ENCODE data around the gene NAPG. TPM values are rescaled to one million over a fixed set of nuclear protein-coding genes. Genes with fewer than 3 reads are reported as not detected.

NAPG gene
- total RNA-seq, 1 experiment from 2014 or later = 25.8 TPM

DNA sequence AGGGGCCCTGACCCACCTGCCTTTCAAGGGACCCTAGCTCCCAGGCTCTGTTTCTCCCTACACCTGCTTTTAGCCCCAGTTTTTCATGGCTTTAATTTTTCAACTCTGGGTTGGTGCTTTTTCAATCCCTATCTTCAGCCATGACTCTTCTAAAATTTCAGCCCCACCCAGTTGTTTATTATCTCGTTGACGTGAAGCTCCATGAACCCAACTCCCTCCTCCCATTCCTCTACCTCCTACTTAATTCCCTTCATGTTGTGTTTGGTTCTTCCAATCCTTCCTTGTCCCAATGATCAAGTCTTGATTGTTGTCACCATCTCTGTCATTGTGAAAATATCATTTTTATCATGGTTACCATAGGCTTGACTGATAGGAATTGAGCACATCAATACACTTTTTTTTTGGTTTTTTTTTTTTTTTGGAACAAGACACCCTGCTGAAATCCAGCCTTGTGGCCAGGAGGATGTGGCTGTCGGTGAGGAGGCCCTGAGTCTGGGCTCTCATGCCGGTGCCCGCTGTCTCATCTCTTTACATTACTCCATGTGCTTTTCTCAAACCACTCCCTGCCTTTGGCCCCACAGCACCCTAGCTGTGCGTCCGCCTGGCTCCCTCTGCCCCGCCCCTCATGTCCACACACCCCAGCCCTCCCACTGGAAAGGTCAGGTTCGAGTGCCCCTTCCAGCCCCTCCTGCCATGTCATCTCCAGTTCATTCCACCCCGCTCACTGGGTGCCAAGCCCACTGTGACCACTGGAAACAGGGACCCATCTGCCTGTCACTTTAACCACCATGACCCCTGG lies 39.3 kb downstream of the NAPG start:
- H3K4me1 Mint-ChIP-seq = peaks cover 4% of the 10 kb centered on the region; the same call in 1 of the 2 replicates
- H3K9me3 Mint-ChIP-seq = peaks cover 9% of the 10 kb centered on the region
- TF ChIP-seq, protein P1, sequence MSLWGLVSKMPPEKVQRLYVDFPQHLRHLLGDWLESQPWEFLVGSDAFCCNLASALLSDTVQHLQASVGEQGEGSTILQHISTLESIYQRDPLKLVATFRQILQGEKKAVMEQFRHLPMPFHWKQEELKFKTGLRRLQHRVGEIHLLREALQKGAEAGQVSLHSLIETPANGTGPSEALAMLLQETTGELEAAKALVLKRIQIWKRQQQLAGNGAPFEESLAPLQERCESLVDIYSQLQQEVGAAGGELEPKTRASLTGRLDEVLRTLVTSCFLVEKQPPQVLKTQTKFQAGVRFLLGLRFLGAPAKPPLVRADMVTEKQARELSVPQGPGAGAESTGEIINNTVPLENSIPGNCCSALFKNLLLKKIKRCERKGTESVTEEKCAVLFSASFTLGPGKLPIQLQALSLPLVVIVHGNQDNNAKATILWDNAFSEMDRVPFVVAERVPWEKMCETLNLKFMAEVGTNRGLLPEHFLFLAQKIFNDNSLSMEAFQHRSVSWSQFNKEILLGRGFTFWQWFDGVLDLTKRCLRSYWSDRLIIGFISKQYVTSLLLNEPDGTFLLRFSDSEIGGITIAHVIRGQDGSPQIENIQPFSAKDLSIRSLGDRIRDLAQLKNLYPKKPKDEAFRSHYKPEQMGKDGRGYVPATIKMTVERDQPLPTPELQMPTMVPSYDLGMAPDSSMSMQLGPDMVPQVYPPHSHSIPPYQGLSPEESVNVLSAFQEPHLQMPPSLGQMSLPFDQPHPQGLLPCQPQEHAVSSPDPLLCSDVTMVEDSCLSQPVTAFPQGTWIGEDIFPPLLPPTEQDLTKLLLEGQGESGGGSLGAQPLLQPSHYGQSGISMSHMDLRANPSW (CRISPR knock-in tag; conservative IDR thresholded peaks at IDR 0.05; ENCODE audit: low read depth) = no peak
- TF ChIP-seq TCF7 (CRISPR knock-in tag; IDR thresholded peaks at IDR 0.05; ENCODE audit: low read depth) (no peak), RORB (CRISPR knock-in tag; IDR thresholded peaks at IDR 0.05) (no peak), ELF4 (CRISPR knock-in tag; IDR thresholded peaks at IDR 0.05; ENCODE audit: low read depth) (no peak), GABPB1 (CRISPR knock-in tag; IDR thresholded peaks at IDR 0.05) (no peak), NFE2L1 (CRISPR knock-in tag; IDR thresholded peaks at IDR 0.05) (no peak)
- TF ChIP-seq, protein P2, sequence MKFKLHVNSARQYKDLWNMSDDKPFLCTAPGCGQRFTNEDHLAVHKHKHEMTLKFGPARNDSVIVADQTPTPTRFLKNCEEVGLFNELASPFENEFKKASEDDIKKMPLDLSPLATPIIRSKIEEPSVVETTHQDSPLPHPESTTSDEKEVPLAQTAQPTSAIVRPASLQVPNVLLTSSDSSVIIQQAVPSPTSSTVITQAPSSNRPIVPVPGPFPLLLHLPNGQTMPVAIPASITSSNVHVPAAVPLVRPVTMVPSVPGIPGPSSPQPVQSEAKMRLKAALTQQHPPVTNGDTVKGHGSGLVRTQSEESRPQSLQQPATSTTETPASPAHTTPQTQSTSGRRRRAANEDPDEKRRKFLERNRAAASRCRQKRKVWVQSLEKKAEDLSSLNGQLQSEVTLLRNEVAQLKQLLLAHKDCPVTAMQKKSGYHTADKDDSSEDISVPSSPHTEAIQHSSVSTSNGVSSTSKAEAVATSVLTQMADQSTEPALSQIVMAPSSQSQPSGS (CRISPR knock-in tag; IDR thresholded peaks at IDR 0.05; ENCODE audit: borderline replicate concordance, low read depth) = no peak
- TF ChIP-seq, protein P3, sequence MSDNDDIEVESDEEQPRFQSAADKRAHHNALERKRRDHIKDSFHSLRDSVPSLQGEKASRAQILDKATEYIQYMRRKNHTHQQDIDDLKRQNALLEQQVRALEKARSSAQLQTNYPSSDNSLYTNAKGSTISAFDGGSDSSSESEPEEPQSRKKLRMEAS (CRISPR knock-in tag; IDR thresholded peaks at IDR 0.05) = no peak
- TF ChIP-seq, protein P4, sequence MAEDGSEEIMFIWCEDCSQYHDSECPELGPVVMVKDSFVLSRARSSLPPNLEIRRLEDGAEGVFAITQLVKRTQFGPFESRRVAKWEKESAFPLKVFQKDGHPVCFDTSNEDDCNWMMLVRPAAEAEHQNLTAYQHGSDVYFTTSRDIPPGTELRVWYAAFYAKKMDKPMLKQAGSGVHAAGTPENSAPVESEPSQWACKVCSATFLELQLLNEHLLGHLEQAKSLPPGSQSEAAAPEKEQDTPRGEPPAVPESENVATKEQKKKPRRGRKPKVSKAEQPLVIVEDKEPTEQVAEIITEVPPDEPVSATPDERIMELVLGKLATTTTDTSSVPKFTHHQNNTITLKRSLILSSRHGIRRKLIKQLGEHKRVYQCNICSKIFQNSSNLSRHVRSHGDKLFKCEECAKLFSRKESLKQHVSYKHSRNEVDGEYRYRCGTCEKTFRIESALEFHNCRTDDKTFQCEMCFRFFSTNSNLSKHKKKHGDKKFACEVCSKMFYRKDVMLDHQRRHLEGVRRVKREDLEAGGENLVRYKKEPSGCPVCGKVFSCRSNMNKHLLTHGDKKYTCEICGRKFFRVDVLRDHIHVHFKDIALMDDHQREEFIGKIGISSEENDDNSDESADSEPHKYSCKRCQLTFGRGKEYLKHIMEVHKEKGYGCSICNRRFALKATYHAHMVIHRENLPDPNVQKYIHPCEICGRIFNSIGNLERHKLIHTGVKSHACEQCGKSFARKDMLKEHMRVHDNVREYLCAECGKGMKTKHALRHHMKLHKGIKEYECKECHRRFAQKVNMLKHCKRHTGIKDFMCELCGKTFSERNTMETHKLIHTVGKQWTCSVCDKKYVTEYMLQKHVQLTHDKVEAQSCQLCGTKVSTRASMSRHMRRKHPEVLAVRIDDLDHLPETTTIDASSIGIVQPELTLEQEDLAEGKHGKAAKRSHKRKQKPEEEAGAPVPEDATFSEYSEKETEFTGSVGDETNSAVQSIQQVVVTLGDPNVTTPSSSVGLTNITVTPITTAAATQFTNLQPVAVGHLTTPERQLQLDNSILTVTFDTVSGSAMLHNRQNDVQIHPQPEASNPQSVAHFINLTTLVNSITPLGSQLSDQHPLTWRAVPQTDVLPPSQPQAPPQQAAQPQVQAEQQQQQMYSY (CRISPR knock-in tag; IDR thresholded peaks at IDR 0.05) = no peak
- no peak overlapping the region for H3K4me3 Mint-ChIP-seq
- no peaks in the 10 kb centered on the region; the same call in 1 of the 2 replicates for H3K27me3 Mint-ChIP-seq (ENCODE audit: low read depth)
- DNase-seq (ENCODE audit: low spot score) (no peak), ATAC-seq (no peak)
- no peak overlapping the region for H3K27ac Mint-ChIP-seq
- POLR2A ChIA-PET = no interaction called here
- CTCF ChIA-PET = no interaction called here
- H3K36me3 Mint-ChIP-seq = peaks cover 3% of the 10 kb centered on the region; the same call in 1 of the 2 replicates

DNA sequence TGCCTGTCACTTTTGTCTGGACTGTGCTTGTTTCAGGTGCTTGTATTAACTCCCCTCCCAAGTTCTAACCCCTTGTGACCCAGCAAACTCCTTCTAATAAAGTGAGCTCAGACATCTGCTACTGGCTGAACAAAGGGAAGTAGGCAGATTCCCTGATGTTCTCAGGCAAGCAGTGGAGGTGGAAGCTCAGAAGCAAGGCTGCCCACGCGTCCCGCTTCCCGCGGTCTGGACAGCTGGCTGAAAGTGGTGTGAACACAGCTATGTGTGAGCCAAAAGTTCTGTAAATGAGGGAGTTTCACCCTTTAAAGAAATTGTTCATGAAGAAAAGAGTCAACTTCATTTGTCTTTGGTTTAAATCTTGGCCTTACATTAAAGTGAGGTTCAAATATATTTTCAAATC lies 40.0 kb downstream of the NAPG start:
- no peak overlapping the region for H3K27ac Mint-ChIP-seq
- H3K4me3 Mint-ChIP-seq = no peak overlapping the region
- POLR2A ChIA-PET = no interaction called here
- no peaks in the 10 kb centered on the region; the same call in 1 of the 2 replicates for H3K27me3 Mint-ChIP-seq (ENCODE audit: low read depth)
- DNase-seq (ENCODE audit: low spot score) (no peak), ATAC-seq (no peak)
- CTCF ChIA-PET = no interaction called here
- peaks cover 3% of the 10 kb centered on the region; the same call in 1 of the 2 replicates for H3K36me3 Mint-ChIP-seq
- H3K4me1 Mint-ChIP-seq = no peaks in the 10 kb centered on the region
- H3K9me3 Mint-ChIP-seq = peaks cover 9% of the 10 kb centered on the region
- TF ChIP-seq IRF2 (CRISPR knock-in tag; IDR thresholded peaks at IDR 0.05; ENCODE audit: borderline replicate concordance, low read depth) (no peak), GTF2I (CRISPR knock-in tag; conservative IDR thresholded peaks at IDR 0.05) (no peak), GABPB1 (CRISPR knock-in tag; IDR thresholded peaks at IDR 0.05) (no peak), NFYB (CRISPR knock-in tag; conservative IDR thresholded peaks at IDR 0.05; ENCODE audit: low read depth) (no peak), ATF1 (CRISPR knock-in tag; IDR thresholded peaks at IDR 0.05) (no peak), KAT7 (CRISPR knock-in tag; IDR thresholded peaks at IDR 0.05; ENCODE audit: borderline replicate concordance) (no peak), SMAD3 (CRISPR knock-in tag; IDR thresholded peaks at IDR 0.05; ENCODE audit: borderline replicate concordance) (no peak), JUN (CRISPR knock-in tag; IDR thresholded peaks at IDR 0.05) (no peak), TCF7 (CRISPR knock-in tag; IDR thresholded peaks at IDR 0.05; ENCODE audit: low read depth) (no peak), ZNF232 (CRISPR knock-in tag; IDR thresholded peaks at IDR 0.05) (no peak), ELF4 (CRISPR knock-in tag; IDR thresholded peaks at IDR 0.05; ENCODE audit: low read depth) (no peak)
- TF ChIP-seq, protein P5, sequence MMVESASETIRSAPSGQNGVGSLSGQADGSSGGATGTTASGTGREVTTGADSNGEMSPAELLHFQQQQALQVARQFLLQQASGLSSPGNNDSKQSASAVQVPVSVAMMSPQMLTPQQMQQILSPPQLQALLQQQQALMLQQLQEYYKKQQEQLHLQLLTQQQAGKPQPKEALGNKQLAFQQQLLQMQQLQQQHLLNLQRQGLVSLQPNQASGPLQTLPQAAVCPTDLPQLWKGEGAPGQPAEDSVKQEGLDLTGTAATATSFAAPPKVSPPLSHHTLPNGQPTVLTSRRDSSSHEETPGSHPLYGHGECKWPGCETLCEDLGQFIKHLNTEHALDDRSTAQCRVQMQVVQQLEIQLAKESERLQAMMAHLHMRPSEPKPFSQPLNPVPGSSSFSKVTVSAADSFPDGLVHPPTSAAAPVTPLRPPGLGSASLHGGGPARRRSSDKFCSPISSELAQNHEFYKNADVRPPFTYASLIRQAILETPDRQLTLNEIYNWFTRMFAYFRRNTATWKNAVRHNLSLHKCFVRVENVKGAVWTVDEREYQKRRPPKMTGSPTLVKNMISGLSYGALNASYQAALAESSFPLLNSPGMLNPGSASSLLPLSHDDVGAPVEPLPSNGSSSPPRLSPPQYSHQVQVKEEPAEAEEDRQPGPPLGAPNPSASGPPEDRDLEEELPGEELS (CRISPR knock-in tag; IDR thresholded peaks at IDR 0.05) = no peak
- TF ChIP-seq, protein P6, sequence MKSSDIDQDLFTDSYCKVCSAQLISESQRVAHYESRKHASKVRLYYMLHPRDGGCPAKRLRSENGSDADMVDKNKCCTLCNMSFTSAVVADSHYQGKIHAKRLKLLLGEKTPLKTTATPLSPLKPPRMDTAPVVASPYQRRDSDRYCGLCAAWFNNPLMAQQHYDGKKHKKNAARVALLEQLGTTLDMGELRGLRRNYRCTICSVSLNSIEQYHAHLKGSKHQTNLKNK (CRISPR knock-in tag; IDR thresholded peaks at IDR 0.05) = no peak
- TF ChIP-seq, protein P4 (CRISPR knock-in tag; IDR thresholded peaks at IDR 0.05) = no peak
